NCI-H82 treated with DMSO at 0.1 percent for 48 hours (cell line): ENCODE results near the gene CHMP2A.
"Not testable (repeated sequence)": the region's sequence is repeated elsewhere in the genome, so short reads cannot be mapped to it uniquely, and the experiment has no call there.

Experiments
- DNase-seq: peaks from one replicate; lab custom pipeline; 2025; ENCODE audit not compliant: unreplicated experiment; lab: John Stamatoyannopoulos, UW

Gene CHMP2A

DNA sequence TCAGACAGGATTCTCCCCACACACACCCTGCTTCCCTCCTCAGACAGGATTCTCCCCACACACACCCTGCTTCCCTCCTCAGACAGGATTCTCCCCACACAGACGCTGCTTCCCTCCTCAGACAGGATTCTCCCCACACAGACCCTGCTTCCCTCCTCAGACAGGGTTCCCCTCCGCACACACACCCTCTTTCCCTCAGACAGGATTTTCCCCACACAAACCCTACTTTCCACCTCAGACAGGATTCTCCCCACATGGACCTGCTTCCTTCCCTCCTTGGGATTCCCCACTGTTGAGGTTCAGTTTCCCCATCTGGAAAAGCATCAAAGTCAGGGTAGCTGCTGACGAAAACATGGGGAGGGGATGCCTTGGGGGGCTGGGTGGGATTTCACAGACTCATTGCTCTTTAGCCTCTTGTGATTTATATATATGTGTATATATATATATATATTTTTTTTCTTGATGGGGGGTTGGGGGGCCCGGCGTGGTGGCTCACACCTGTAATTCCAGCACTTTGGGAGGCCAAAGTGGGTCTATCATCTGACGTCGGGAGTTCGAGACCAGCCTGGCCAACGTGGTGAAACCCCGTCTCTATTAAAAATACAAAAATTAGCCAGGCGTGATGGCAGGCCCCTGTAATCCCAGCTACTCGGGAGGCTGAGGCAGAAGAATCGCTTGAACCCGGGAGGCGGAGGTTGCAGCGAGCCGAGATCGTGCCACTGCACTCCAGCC lies 12.1 kb downstream of the CHMP2A start:
- DNase-seq = not testable (repeated sequence)

DNA sequence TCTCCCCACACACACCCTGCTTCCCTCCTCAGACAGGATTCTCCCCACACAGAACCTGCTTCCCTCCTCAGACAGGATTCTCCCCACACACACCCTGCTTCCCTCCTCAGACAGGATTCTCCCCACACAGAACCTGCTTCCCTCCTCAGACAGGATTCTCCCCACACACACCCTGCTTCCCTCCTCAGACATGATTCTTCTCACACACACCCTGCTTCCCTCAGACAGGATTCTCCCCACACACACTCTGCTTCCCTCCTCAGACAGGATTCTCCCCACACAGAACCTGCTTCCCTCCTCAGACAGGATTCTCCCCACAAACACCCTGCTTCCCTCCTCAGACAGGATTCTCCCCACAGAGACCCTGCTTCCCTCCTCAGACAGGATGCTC lies 15.7 kb downstream of the CHMP2A start:
- not testable (repeated sequence) for DNase-seq

DNA sequence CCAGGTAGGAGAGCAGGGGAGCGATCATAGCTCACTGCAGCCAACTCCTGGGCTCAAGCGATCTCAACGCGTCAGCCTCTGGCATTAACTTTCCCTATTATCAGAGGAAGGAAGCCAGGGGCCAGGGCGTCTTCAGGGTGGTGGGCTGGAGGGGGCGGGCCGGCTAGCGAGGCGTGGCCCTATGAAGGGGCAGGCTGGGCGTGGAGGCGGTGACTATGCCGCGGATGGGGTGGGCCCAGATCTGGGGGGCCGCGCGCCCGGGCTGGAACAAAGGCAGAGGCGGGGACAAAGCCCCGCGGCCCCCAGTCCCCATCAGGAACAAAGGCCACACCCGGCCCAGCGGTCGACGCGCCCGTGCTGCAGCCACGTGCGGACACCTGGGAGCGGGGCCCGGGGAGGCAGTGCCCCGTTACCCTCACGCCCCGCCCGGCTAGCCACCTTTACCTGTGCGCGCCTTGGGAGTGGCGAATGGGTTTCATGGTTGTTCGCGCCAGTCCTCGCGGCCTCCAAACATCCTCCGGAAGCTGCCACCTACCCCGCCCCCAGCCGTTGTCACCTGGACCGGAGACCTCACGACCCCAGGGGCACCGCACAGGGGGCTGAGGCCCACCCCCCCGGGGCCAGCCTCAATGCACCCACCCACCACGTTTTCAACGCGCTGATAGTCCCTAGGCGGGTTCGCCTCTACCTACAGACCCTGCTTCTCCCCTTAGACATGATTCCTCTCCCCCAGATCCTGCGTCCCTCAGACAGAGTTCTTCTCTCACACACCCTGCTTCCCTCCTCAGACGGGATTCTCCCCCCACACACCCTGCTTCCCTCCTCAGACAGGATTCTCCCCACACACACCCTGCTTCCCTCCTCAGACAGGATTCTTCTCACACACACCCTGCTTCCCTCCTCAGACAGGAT lies 16.4 kb downstream of the CHMP2A start:
- peak; percentile 81 for DNase-seq

DNA sequence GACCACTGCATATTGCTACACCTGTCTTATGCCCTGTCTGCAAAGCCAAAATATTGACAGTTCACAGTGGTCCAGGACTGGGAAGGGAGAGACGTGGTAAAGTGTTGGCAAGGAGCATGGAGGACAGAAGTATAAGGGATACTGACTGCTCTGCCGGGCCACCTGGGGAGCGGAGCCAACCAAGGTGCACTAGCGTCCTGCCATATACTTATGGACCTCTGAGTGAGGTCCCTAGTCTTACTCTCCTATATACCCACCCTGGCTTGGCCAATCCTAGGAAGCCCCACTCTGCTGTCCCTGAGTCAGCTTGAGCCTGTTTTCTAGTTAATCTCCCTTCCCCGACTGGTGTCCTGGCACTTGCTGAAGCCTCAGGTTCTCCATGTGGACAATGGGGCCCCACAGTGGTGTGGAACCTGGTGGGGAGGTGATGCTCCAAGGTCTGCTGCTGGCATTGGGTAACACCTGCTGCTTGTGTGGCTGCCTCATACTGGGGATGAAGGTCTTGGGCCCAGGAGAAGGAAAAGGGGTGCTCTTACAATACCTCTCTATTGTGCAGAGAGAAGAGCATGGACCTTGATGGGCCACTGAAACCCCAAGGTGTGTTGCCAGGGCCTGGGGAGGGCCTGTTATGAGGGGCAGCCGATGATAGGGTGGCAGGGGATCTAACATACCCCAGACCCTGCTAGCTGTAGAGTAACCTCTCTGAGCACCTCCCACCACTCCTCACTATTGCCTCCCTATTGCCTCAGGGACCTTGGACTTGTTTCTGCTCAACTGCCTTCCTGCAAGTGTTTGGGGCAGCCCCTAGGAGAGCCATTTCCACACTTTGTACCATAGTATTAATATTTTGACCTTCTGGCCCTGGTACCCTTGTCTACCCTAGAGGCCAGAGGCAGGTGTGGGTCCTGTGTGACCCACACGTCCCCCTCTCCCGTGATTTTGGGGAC lies 17.8 kb downstream of the CHMP2A start:
- no peak for DNase-seq

DNA sequence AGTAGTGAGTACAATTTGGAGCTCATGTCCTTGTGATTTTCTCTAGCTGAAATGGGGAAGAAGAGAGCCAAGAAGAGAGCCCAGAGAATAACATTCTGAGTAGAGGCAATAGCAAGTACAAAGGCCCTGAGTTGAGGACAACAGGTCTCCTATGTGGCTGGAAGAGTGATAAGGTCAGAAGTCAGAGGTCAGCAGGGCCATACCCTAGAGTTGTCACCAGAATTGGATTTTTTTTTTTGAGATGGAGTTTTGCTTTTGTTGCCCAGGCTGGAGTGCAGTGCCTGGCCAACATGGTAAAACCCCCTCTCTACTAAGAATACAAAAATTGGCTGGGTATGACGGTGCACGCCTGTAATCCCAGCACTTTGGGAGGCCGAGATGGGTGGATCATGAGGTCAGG lies 19.0 kb downstream of the CHMP2A start:
- no peak for DNase-seq

DNA sequence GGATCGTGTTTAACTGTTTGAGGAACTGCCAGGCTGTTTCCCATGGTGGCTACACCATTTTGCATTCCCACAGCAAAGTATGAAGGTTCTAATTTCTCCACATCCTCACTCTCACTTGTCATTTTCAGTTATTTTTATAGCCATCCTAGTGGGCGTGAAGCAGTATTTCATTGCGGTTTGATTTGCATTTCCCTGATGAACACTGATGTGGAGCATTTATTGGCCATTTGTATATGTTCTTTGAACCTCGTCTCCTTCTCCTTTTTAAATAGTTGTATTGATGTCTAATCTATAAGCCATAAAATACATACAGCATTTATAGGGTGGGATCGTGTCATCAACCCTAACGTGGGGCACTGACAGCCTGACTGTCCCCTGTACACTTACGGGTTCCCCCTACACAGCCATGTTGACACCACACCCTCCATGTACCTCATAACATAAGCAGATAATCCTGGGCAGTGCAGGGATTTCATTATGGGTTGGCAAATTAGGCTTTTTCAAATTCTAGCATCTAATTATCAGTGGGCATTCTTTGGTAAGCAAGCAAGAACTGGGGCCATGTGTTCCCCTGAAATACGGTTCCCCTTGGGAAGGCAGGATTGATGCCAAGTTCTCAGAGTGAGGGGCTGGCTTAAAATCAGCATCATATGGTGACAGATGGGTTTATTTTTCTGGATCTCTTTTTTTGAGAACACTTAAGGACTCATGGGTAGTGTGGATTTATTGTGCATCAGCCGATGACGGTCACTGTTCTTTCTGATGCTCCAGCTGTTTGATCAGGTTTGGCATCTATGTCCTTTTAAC lies 23.7 kb downstream of the CHMP2A start:
- DNase-seq = no peak

DNA sequence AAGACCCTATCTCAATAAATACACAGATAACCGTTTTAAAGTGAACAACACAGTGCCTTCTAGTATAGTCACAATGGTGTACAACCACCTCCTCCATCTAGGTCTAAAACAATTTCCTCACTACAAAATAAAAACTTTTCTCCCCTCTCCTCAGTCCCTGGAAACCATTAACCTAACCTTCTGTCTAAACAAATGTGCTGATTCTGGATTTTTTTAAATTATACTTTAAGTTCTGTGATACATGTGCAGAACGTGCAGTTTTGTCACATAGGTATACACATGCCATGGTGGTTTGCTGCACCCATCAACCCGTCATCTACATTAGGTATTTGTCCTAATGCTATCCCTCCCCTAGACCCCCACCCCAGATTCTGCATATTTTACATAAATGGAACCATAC lies 25.5 kb downstream of the CHMP2A start:
- DNase-seq = no peak

DNA sequence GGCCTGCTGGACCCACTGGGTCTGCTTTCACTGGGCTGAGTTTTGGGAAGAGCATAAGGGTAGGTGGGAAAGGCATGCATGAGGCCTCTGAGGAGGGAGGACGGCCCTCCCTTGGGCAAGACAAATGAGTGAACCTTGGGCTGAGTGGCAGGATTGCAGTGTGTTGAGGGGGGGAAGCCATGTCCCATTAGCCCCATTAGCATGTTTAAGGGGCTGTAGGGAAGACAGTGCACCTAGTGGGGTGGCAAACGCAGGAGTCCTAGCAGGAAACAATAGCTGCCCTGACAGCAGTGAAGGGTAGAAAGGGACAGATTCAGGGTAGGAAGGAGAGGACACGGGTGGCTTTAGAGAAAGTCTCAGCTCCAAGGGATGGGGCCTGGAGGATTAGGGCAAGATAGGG lies 32.2 kb downstream of the CHMP2A start:
- no peak for DNase-seq

DNA sequence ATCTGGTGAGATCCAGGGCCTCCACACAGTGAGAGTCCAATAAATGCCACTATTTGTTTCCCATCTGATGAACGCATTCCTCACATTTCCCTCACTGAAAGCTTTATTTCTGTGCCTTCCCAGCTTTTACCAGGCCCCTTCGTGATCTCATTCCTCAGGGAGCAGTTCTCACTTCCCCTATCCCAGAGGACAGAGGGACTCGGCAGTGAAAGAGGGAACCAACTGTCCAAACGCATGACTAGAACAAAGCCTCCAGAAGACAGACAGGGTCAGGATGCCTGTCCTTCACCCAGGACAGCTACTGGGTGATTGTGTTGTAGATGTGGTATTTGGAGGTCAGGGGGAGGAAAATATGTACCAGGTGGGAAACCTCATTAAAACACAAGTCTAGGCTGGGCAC lies 33.3 kb downstream of the CHMP2A start:
- DNase-seq = no peak

DNA sequence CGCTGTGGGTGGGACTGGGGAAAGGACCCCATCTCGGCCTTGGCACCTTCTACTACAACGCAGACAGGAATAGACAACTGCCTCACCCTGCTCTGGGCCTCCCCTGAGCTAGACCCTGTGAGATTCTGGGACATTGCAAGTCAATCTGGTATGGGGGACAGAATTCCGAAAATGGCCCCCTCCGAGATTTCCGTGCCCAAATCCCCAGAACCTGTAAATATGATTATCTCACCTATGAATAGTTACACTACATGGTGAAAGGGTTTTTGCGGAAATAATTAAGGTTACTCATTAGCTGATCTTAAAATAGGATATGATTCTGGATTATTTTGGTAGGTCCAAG lies 34.7 kb downstream of the CHMP2A start:
- no peak for DNase-seq

DNA sequence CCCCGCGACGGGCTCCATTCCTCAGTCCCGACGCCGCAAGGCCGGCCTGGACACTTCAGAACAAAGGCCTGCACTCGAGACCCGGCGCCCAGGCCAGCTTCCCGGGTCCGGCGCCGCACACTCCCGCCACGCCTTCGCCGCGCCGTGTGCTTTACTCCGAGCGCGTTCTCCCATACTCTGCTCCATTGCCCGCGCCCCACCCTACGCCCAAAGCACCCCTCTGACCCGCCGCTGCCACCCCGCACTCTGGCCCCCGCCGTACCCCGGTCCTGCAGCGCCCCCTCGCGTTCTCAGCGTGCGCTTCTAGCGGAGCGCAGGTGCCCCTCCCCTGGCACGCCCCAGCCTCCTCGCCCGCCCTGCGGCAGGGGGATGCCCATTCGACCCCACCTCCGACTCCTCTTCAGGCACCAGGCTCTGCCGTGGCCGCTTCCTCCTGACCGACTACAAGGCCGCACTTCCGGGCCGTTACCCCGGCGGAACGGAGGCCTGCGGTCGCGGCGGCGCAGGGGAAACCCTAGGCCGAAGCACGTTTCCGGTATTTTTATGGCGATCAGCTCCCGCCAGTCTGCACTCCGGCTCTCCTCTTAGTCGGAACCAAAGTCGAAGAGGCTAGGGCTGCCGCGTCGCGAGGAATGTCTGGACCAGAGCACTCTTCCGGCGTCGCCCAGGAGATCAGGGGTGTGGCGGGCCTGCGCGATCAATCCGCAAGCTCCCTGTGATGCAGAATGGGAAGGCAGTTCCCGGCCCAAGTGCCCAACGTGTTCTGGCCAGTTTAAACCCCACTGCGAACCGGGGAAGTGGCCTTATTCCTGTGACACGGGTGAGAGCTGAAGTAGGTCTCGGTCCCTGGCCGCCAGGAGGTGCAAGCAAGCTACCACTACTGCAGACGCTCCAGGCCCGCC lies 35.3 kb downstream of the CHMP2A start, which contains the start of gene ZBTB45:
Gene ZBTB45, minus strand, starts transcription at position 456 of the 902 bp plus-strand sequence. CDS start 2,137 bp downstream, outside the sequence.
- DNase-seq = peak; percentile 96

DNA sequence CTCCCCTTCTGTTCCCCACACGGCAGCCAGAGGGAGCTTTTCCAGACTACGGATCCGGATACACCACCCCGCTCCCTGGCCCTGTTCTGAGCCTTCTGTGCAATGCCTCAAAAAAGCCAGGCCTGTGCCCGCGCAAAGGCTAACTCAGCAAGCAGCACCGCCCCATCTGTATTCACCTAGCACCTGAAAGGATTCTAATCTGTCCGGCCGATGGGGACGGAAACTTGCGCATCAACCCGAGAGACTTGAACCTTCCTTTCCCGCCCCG lies 35.9 kb downstream of the CHMP2A start:
- peak; percentile 73 for DNase-seq

DNA sequence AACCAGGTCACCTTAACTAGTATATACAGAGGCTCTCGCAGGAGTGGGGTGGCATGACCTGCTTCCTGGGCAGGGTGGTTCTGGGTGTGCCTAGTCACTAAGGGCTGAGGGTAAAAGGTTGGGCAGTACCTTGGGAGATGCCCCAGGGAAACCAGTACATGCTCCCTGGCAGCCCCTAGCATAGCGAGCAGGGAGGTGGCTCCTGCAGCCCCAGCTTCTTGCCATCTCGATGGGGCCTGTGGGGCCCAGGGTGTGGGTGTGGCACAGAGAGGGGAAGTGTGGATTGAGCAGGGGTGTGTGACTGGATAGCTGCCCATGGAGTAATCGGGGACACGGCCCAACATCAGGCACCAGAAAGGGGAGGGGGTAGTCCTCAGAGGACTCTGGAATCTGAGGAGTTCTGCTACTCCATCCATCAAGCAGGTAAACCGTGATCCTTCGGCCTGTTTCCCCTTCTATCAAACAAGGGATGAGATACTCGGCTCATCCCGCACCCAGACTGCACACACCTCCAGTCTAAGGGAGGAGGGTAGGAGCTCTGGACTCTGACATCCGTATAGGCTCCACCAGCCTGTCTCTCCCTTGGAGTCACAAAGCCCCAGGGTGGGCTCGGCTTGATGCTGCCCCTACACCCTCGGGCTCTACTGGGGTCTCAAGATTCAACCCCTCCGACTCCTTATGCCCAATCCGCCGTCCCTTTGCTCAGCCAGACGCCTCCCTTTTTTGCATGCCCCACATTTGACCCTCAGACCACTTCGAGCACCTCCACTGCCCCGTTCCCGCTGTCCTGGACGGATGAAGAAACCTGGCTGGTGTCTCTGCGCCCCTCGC lies 36.4 kb downstream of the CHMP2A start:
- DNase-seq = no peak

DNA sequence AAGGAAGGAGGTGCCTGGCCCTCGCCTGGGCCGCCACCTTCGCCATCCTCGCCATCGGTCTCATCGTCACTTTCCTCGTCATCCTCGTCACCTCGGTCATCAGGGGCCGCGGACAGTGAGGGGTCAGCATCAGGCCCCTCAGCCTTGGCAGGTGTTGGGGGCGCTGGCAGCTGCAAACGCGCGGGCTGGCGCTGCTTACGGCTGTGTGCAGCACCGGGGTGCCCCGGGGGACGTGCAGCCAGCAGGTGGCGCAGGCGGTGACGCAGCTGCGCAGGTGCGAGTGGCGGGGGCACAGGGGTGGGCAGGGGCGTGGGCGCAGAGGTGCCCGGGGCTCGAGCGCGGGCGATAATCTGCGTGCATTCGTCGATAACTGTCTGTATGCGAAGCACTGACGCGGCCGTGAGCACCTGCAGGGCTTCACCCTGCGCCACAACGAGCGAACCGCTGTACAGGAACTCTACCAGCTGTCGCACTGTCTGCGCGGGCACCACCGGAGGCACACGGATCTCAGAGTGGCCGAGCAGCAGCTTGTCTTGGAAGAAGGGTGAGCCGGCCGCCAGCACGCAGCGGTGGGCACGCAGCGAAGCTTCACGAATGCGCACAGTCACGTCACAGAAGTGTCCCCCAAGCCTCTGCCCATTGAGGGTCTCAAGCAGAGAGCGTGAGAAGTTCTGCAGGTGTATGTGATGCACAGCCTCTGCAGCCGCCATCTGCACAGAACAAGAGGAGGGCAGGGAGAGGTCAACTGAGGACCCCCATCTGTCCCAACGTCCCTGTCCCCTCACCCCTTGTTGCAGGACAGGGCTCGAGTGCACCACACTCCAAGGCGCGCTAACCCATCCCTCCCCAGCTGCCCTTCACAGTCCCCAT lies 37.7 kb downstream of the CHMP2A start:
- no peak for DNase-seq

DNA sequence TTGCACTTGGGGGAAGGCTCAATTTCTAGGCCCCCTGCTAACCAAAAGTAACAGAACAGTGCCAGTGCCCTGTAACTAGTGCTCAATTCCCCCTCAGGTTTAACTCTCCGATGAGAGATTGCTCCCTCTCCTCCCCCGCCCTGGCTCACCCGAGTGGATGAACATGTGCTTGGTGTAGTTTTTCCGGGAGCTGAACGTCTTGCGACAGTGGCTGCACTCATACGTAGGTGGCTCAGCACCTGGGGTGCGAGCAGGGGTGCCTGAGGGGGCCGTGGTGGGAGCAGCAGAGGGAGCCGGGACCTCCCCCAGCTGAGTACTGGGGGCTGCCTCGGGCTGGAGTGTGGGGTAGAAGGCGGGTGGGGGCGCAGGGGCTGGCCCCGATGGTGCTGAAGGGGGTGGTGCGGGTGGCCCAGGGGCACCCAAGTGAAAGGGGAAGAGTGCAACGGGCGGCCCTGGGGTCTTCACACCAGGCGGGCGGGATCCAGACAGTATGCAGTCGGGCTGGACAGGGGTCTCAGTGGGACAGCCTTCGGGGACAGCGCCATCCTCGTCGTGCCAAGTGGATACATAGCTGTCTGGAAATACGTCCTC lies 38.6 kb downstream of the CHMP2A start:
- DNase-seq = no peak

DNA sequence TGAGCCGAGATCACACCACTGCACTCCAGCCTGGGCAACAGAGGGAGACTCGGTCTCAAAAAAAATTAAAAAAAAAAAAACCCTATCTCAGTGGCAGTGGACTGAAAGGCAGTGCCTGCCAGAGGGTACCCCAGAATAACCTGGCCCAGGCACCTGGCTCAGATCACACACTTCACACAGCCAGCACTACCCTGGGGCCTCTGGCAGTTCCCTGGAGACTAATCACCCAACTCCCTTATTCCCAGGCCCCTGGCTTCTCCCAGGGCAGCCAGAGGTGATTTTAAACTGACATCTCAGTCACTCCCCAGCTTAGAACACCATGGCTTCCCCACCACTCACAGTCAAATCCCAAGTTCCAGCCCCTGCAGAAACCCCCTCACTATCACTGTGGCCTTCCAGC lies 39.6 kb downstream of the CHMP2A start:
- no peak for DNase-seq

DNA sequence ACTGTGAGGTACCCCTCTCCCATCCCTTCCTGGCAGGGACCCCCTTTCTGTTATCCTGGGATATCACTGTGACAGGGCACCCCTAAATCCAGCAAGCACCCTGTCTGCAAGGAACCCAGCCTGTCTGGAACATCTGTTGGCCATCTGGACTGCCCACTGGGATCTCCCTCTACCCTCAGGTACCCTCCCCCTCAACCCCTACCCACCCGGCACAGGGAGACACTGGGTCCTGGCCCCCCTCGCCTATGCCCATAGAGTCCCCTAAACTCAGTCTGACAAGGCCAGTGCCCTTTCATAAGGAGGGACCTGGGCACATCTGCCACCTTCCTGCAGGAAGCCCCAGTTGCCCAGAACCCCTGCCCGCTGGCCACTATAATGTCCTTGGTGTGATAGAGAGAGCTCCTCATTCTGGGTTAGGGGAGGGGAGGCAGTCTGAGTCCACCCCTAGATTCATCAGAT lies 40.3 kb downstream of the CHMP2A start:
- no peak for DNase-seq
